A673 (cell line): ENCODE data around the gene ATP8B1.

ENCODE experiments used
- EZH2 ChIP-seq: fragments of 200-600 bp; sonication (generic); IDR thresholded peaks from 2 replicates; pipeline ENCODE4 v1.6.1; 2017; ENCODE audit warnings: borderline replicate concordance, low read depth, mild to moderate bottlenecking, mixed read lengths, antibody characterized with exemption, low read length; ENCODE audit not compliant: poor library complexity, severe bottlenecking
- TF ChIP-seq, protein P1 (sequence below): fragments of 300-800, 200-600 bp; sonication (generic); conservative IDR thresholded peaks from 2 replicates; pipeline ENCODE4 v1.5.1; 2017; ENCODE audit warnings: low read depth, mild to moderate bottlenecking, antibody characterized with exemption, low read length, moderate library complexity, mixed read lengths

DNA sequence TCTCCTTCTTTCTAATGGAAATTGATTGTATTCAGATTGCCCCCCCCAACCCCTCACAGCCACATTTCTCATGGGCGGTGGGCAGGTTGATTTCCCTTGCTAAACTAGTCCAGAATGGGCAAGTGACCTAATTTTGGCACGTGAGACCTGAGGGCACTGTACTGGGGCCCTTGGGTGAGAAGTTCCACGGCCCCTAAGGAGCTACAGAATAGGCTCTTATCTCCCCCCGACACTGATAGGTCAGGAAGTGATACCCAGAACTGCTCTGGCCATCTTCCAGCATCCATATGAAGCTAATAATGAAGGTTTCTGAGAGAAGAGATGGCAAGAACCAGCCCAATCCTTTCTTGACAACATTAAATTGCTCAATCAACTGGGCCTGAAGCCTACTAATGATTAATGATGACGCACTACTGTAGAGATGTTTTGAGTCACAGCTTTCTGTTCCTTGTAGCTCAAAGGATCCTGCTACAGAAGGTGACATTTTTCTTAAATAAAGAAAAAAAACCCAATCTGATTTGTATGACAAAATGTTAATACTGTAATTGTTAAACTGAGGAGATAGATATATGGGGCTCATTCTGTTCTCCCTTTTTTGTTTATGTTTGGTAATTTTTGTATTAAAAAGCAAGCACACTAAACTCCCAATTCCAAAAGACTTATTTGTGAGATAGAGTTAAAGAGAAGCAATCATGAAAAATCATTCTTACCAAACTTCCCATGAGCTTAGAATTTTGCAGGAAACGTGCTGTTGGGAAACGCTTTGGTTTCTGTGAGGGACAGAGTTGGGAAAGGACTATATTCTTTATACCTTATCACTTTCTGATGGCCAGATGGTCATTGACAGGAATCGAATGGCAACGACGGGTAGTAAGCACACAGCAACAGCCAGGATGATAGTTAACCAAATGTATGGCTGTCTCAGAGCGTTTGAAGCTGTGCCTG is 153.3 kb downstream of the ATP8B1 start:
- TF ChIP-seq, protein P1, sequence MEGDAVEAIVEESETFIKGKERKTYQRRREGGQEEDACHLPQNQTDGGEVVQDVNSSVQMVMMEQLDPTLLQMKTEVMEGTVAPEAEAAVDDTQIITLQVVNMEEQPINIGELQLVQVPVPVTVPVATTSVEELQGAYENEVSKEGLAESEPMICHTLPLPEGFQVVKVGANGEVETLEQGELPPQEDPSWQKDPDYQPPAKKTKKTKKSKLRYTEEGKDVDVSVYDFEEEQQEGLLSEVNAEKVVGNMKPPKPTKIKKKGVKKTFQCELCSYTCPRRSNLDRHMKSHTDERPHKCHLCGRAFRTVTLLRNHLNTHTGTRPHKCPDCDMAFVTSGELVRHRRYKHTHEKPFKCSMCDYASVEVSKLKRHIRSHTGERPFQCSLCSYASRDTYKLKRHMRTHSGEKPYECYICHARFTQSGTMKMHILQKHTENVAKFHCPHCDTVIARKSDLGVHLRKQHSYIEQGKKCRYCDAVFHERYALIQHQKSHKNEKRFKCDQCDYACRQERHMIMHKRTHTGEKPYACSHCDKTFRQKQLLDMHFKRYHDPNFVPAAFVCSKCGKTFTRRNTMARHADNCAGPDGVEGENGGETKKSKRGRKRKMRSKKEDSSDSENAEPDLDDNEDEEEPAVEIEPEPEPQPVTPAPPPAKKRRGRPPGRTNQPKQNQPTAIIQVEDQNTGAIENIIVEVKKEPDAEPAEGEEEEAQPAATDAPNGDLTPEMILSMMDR = no peak
- no peak for TF ChIP-seq EZH2
